Coronary artery (tissue), 2 donors: ENCODE data around the gene ASB1.
"Not testable (repeated sequence)": the region's sequence is repeated elsewhere in the genome, so short reads cannot be mapped to it uniquely, and the experiment has no call there.

Source experiments
- DNase-seq: peaks from one replicate; pipeline ENCODE4 v3.0.0-alpha.2; 2017; ENCODE audit warnings: low spot score
- H3K27ac ChIP-seq, 2 donors: fragments of 200-600 bp; sonication (generic); one replicate each; pipeline ENCODE4 v1.5.1; 2016 to 2019
- H3K4me3 ChIP-seq: fragments of 200-600 bp; sonication (generic); 2 replicates; pipeline ENCODE4 v1.5.1; 2016; ENCODE audit warnings: mild to moderate bottlenecking, moderate library complexity
- TF ChIP-seq, protein P1 (sequence below): fragments of 200-600 bp; sonication (generic); IDR thresholded peaks from one replicate; pipeline ENCODE4 v1.5.1; 2019; ENCODE audit warnings: antibody characterized with exemption

The ASB1 gene

DNA sequence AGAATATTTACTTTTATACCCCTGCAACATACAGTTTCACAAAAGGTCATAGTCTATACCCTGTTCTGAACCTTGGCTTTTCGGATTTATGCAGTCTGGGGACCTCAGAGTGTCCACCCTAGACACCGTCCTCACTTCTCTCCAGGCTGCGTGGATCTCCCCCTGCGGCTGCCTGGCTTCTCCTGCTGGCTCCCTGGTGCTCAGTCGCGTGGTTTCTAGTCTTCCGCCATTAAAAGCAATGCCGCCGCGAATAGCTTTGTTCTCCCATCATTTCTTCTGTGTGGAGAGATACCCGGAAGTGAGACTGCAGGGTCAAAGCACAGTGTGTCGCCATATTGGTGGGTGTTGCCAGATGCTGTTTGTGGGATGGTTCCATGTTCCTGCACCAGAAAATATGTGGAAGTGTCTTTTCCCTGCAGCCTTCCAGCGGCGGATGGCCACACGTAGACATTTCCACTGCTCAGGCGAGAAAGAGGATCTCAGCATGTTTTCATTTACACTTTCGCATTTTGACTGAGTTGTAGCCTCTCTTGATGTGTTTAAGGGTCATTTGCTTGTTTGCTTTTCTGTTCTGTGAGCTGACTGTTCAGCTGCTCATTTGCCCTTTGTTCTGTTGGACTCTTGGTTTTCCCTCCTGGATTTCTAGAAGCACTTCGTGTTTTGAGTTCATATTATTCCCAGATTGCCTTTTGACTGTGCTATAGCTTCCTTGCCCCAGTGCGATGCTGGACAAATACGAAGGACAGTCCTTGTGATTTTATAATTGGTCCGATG, 22.9 kb upstream of the ASB1 start:
- H3K4me3 ChIP-seq, result no peak overlapping the region
- TF ChIP-seq, protein P1, sequence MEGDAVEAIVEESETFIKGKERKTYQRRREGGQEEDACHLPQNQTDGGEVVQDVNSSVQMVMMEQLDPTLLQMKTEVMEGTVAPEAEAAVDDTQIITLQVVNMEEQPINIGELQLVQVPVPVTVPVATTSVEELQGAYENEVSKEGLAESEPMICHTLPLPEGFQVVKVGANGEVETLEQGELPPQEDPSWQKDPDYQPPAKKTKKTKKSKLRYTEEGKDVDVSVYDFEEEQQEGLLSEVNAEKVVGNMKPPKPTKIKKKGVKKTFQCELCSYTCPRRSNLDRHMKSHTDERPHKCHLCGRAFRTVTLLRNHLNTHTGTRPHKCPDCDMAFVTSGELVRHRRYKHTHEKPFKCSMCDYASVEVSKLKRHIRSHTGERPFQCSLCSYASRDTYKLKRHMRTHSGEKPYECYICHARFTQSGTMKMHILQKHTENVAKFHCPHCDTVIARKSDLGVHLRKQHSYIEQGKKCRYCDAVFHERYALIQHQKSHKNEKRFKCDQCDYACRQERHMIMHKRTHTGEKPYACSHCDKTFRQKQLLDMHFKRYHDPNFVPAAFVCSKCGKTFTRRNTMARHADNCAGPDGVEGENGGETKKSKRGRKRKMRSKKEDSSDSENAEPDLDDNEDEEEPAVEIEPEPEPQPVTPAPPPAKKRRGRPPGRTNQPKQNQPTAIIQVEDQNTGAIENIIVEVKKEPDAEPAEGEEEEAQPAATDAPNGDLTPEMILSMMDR, result no peak
- DNase-seq, result no peak
- H3K27ac ChIP-seq, result no peak overlapping the region

DNA sequence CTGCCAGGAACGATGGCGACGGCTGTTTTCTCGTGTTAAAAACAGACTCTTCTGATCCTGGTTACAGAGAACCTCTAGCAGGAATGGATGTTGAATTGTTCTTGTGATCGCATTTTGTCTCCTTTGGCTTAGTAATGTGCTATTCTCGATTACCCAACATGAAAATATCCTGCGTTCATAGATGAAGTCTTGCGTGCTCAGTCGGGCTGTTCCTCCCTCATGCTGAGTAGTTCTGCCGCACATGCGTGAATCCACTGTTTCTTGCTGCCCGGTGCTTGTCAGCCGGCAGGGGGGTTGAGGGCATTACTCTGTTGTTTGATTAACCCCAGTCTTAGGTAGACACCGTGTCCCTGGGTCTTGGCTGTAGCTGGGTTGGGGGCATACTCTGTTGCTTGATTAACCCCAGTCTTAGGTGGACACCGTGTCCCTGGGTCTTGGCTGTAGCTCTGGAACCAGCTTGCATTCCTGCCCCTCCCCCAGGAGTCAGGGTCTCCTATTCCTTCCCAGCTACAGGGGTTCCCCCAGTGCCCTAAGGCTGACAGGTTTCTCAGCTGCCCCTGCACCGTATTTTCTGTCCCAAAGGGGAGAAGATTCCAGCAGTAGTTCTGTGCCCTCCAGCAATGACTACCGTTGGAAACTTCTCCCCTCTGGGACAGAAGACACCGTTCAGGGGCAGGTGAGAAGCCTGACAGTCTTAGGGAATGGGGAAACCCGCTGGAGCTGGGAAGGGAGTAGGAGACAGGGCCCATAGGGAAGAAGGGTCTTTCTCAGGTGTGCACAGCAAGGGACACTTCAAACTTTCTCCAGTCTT, 22.1 kb upstream of the ASB1 start:
- TF ChIP-seq, protein P1, result no peak
- no peak overlapping the region for H3K27ac ChIP-seq
- DNase-seq, result no peak
- no peak overlapping the region for H3K4me3 ChIP-seq

DNA sequence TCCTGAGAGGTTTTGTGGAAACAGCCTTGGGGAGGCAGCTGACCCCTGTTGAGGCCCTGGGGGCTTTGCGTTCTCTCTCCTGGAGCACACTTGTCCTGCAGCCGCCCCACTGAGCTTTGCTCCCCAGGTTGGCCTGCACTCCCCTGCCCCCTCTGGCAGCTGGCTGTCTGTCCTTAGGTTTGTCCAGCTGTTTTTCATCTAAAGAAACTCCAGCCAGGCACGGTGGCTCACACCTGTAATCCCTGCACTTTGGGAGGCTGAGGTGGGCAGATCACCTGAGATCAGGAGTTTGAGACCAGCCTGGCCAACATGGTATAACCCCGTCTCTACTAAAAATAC, 21.5 kb upstream of the ASB1 start:
- not testable (repeated sequence) for H3K27ac ChIP-seq, DNase-seq, H3K4me3 ChIP-seq

- Histone ChIP-seq H3K27ac (no peak overlapping the region), H3K4me3 (no peak overlapping the region)
- DNase-seq, result no peak
- TF ChIP-seq, protein P1, result no peak
These were observed 20.3 kb upstream of the ASB1 start for GRCh38 chr2:238406221-238406997.

DNA sequence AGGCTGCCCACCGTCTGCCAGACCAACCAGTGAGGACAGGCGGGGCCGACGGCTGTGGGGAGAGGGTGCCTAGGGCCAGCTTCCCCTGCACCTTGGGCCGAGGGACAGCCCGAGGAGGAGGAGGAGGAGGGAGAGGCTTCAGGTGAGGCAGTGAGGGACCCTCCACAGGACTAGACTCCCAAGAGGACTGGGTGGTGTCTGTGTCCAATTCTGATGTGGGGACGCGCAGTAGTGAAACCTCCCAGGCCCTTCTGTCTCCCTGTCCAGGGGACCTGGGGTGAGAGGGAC, 19.8 kb upstream of the ASB1 start:
- Histone ChIP-seq H3K27ac (no peak overlapping the region), H3K4me3 (no peak overlapping the region)
- TF ChIP-seq, protein P1, result no peak
- no peak for DNase-seq

GRCh38 chr2:238407566-238407965, 19.2 kb upstream of the ASB1 start:
- Histone ChIP-seq H3K27ac (no peak overlapping the region), H3K4me3 (no peak overlapping the region)
- TF ChIP-seq, protein P1, result no peak
- DNase-seq, result no peak

- TF ChIP-seq, protein P1, result no peak
- no peak for DNase-seq
- Histone ChIP-seq H3K4me3 (peak overlapping the region; percentile 11), H3K27ac (peak overlapping the region in 1 of 2 donors; percentile 26)
These were observed 17.9 kb upstream of the ASB1 start for GRCh38 chr2:238408615-238409340.
